HG03439 (cell line): ENCODE results near the gene CFAP100.

Source experiments
- ATAC-seq: cut with Tn5 transposase; IDR thresholded peaks from one replicate; pipeline ENCODE4 v1.9.1; 2021; ENCODE audit warnings: mild to moderate bottlenecking, moderate library complexity; ENCODE audit not compliant: unreplicated experiment

The CFAP100 gene

DNA sequence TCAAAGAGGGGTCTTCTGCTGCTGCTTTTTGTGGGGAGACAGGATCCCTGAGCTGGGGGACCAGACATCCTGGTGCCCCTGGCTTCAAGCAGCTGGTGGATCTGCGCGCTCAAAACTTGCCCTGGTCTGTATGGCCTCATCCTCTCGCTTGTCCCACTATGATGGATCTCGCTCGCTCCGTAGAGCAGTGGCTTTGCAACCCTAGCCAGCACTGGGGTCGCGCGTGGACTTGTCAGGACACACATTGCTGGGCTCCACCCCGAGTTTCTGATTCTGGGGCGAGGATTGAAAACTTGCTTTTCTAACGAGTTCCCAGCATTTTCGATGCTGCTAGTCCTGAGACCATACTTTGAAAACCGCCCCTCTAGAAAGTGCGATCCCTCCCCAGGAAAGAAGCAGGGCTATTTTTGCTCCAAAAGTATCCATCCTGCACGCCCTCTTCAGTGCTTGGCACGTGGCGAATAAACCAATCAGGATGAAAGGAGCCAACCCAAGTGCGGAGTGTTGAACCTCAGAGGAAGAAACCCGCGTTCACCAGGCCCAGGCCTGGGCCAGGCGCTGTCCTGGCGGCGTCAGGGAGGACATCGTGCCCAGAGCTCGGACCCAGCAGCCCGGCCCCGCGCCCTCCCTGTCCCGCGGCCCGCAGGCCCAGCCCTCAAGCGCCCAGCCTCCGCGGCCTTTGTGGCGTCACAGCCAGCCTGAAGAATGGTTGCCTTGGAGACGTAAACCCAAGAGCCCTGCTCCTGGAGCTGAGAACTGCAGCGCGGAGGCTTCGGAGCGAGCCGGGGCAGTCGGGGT lies at the start of gene CFAP100:
Gene CFAP100 (plus strand): TSS at position 731 of the 798 bp plus-strand sequence. CDS start 1,092 bp downstream, outside the sequence.
- no peak for ATAC-seq

- no peak for ATAC-seq
Observed at GRCh38 chr3:126345231-126345630, 49.5 kb upstream of the CFAP100 start.

GRCh38 chr3:126345641-126346460 lies 48.9 kb upstream of the CFAP100 start:
- no peak for ATAC-seq

DNA sequence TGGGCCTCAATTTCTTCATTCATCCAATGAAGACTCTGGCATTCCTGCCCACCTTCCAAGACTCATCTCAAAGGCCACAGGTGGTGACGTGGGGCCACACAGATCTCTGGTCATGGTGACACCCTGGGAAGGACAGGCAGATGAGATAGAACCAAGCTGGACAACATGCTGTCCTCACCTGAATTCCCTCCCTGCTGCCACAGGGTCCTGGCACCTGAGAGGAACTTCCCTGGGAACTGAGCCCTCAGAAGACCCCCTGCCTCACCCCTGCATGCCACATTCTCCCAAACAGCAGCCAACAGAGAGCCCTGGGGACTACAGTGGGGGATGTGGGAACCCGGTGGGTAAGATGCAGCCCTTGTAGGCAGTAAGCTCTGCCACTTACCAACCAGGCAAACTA lies 48.2 kb upstream of the CFAP100 start:
- no peak for ATAC-seq

- ATAC-seq = no peak
Observed at GRCh38 chr3:126347543-126348161, 47.1 kb upstream of the CFAP100 start.

DNA sequence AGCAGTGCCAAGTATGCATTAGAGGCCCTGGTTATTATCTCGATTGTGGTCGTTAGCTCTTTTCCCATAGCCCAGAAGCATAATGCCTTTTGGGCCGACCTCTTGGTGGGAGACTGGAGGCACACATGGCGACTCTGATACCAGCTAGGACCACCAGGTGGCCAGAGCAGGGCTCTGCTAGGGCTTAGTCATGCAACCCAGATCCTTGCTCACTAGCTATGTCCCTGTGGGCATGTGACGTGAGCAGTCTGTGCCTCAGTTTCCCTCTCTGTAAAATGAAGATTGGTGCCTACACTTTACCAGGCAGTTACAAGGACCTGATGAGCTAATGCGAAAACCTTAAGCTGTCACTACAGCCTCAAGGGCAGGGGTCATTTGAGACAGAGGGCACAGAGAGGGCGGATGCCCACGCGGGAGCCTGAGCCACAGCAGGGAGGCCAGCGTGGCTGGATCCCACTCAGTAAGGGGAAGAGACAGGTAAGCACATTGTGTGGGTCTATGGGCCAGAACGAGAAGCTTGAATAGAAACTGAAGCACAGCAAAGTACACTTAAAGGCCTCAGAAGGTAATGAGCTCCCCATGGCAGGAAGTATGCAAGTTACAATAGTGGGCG lies 46.3 kb upstream of the CFAP100 start:
- ATAC-seq = no peak

DNA sequence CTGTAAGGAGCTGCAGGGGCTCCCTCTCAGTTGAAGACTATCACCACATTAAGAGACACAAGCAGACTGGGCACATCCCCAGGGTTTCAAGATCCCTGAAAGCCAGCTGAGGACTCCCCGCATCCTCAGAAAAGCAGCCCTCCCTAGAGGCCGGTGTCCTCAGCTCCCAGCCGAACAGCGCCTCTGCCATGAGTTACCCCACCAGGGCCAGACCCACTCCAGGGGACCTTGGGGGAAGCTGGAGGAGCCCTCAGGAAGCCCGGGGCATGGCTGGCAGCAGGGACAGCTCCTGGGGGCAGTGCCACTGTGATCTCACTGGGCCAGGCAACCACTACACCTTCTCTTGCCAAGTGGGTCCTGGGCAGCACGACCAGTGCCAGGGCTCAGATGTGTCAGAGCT lies 45.6 kb upstream of the CFAP100 start:
- no peak for ATAC-seq

GRCh38 chr3:126349611-126350501 lies 44.9 kb upstream of the CFAP100 start:
- ATAC-seq = no peak

DNA sequence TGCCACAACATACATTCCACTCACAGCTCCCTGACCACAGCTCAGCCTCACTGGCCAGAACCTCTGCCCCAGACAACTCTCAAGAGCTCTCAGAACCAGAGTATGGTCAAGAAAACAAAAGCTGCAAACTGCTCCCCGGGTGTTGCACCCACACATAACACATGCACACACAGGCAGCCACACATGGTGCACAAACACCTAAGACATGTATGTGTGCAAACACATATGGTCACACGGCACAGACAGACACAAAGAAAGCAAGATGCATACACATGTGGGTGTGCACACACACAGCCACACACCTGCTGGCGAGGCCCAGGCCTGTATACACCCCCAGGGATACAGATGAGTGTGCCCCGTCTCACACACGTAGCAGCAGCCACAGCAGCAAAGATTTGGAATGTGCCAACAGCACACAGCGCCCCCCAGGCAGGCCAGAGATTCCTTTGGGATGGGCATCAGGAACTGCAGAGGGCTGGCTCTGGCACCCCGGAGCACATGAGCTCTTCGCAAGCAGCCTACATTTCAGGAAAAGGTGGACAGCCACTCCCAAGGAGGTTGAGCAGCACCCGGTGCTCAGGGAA lies 44.1 kb upstream of the CFAP100 start:
- ATAC-seq = no peak

DNA sequence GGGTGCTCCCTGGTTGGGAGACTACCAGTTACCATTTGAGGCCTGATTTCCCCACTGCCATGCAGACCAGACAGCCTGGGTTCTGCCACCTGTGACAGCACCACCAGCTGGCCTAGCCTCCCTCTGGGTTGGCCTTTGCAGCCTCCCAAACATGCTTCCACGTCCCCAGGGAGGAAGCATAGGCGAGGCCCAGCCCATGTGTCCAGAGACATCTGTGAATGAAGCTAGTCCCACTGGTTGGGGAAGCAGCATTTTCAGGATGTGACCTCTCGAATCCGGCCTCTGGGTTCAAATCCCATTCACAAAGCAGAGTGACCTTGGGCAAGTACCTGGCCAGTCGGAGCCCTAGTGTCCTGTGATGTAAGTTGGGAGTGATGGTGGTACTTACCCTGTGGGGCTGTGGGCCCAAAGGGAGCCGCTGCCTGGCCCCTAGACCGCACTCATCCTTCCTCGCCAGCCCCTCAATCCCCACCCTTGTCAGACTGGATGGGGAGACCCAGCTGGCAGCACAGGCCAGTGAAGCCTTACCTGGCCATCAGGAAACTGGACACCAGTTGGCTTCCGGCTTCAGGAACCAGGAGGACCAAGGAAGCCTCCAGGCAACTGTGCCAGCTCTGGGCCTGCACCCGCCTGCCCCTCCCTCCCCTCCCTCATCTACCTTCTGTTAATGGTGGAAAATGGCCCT lies 43.5 kb upstream of the CFAP100 start:
- no peak for ATAC-seq

GRCh38 chr3:126351771-126352475 lies 42.8 kb upstream of the CFAP100 start:
- ATAC-seq = no peak

- no peak for ATAC-seq
Observed at GRCh38 chr3:126352476-126353454, 41.9 kb upstream of the CFAP100 start.

GRCh38 chr3:126353694-126354321 lies 40.9 kb upstream of the CFAP100 start:
- no peak for ATAC-seq

- ATAC-seq = no peak
Observed at GRCh38 chr3:126354776-126355175, 39.9 kb upstream of the CFAP100 start.

DNA sequence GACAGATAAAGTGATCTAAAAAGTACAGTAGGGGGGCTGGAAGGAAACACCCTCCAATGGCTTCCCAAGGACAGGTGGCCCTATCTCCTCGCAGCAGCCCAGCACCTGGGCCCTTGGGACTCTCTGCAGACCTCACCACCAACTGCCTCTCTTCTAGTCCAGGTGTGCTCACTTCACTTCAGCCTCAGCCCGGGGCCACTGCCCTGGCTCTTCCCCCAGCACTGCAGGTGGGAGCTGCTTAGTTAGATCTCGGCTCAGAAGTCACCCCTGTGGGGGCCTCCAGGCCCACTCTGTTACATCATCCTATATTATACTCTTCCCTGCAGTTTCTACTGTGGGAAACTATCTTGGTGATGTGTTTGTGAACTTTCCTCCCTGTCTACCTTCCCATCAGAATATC lies 39.5 kb upstream of the CFAP100 start:
- no peak for ATAC-seq

GRCh38 chr3:126355777-126356372 lies 38.8 kb upstream of the CFAP100 start:
- ATAC-seq = no peak
